HG03103 (cell line): ENCODE results near the gene TMPRSS12.
"Not testable (repeated sequence)": the region's sequence is repeated elsewhere in the genome, so short reads cannot be mapped to it uniquely, and the experiment has no call there.

Source experiments
- ATAC-seq: cut with Tn5 transposase; IDR thresholded peaks from one replicate; pipeline ENCODE4 v1.9.1; 2021; ENCODE audit warnings: low read depth; ENCODE audit not compliant: unreplicated experiment

Gene TMPRSS12

GRCh38 chr12:50855218-50855617 is 12.5 kb downstream of the TMPRSS12 start:
- not testable (repeated sequence) for ATAC-seq

GRCh38 chr12:50855679-50856078 is 13.0 kb downstream of the TMPRSS12 start:
- ATAC-seq = not testable (repeated sequence)

GRCh38 chr12:50859621-50860310 is 17.0 kb downstream of the TMPRSS12 start:
- ATAC-seq = no peak

- no peak for ATAC-seq
Measured at GRCh38 chr12:50862316-50862715, 19.6 kb downstream of the TMPRSS12 start.

- no peak for ATAC-seq
Measured at GRCh38 chr12:50865266-50865665, 22.5 kb downstream of the TMPRSS12 start.

GRCh38 chr12:50868881-50869280 is 26.2 kb downstream of the TMPRSS12 start:
- ATAC-seq = not testable (repeated sequence)

- no peak for ATAC-seq
Measured at GRCh38 chr12:50882563-50882962, 39.8 kb downstream of the TMPRSS12 start.

- ATAC-seq = no peak
Measured at GRCh38 chr12:50887191-50887590, 44.5 kb downstream of the TMPRSS12 start.

GRCh38 chr12:50888666-50889065 is 45.9 kb downstream of the TMPRSS12 start:
- ATAC-seq = no peak

- no peak for ATAC-seq
Measured at GRCh38 chr12:50894241-50894640, 51.5 kb downstream of the TMPRSS12 start.

GRCh38 chr12:50901685-50902113 is 59.0 kb downstream of the TMPRSS12 start:
- ATAC-seq = no peak

- not testable (repeated sequence) for ATAC-seq
Measured at GRCh38 chr12:50908479-50908878, 65.8 kb downstream of the TMPRSS12 start.

GRCh38 chr12:50912361-50912760 is 69.6 kb downstream of the TMPRSS12 start:
- not testable (repeated sequence) for ATAC-seq

GRCh38 chr12:50913224-50913623 is 70.5 kb downstream of the TMPRSS12 start:
- ATAC-seq = no peak

GRCh38 chr12:50914872-50915484 is 72.3 kb downstream of the TMPRSS12 start:
- no peak for ATAC-seq

- ATAC-seq = no peak
Measured at GRCh38 chr12:50916292-50916691, 73.6 kb downstream of the TMPRSS12 start.

GRCh38 chr12:50918584-50919316 is 76.0 kb downstream of the TMPRSS12 start:
- no peak for ATAC-seq

- ATAC-seq = no peak
Measured at GRCh38 chr12:50922820-50923219, 80.1 kb downstream of the TMPRSS12 start.

GRCh38 chr12:50923361-50924130 is 80.8 kb downstream of the TMPRSS12 start:
- ATAC-seq = no peak

GRCh38 chr12:50924131-50924438 is 81.4 kb downstream of the TMPRSS12 start:
- no peak for ATAC-seq
